GM12892 (cell line): ENCODE measurements around the gene TMEM109.

Source experiments
- POLR2A ChIP-seq: IDR thresholded peaks from 2 replicates; pipeline ENCODE4 v1.6.1; 2011; ENCODE audit warnings: low read depth, low read length, control low read depth
- POLR2AphosphoS5 ChIP-seq: IDR thresholded peaks from 2 replicates; pipeline ENCODE4 v1.6.1; 2011; ENCODE audit warnings: low read depth, low read length, control low read depth
- TAF1 ChIP-seq: IDR thresholded peaks from 2 replicates; pipeline ENCODE4 v1.6.1; 2011; ENCODE audit warnings: low read depth, mild to moderate bottlenecking, control low read depth, low read length, borderline replicate concordance

- TF ChIP-seq POLR2A = no peak; the same call in 1 of the 2 replicates
- no peak; the same call in 1 of the 2 replicates for TF ChIP-seq POLR2AphosphoS5
- TF ChIP-seq TAF1 = no peak
These were observed 23.9 kb downstream of the TMEM109 start for GRCh38 chr11:60937811-60938210.
